Lower lobe of right lung (tissue), 2 donors: ENCODE results near the gene OCIAD2. TPM values are rescaled to one million over a fixed set of nuclear protein-coding genes. Genes with fewer than 3 reads are reported as not detected.
A peak's percentile ranks its signal among the peaks of the same experiment; 100 is the strongest.

Experiments
- ATAC-seq, 2 donors: fragments of 200-7000 bp; cut with Tn5 transposase; one replicate each; pipeline ENCODE4 v1.9.1; 2020 to 2022; ENCODE audit warnings: mild to moderate bottlenecking in 2 of 2, moderate library complexity in 2 of 2
- DNase-seq: peaks from one replicate; pipeline ENCODE4 v3.0.0-alpha.2; 2020
- H3K27ac ChIP-seq: fragments of 200-600 bp; one replicate; pipeline ENCODE4 v1.8.0; 2022
- H3K27me3 ChIP-seq: fragments of 200-600 bp; one replicate; pipeline ENCODE4 v1.8.0; 2022; ENCODE audit warnings: low read depth
- H3K36me3 ChIP-seq: fragments of 200-600 bp; one replicate; pipeline ENCODE4 v1.8.0; 2022; ENCODE audit warnings: mild to moderate bottlenecking
- H3K4me1 ChIP-seq: fragments of 200-600 bp; one replicate; pipeline ENCODE4 v1.8.0; 2022
- H3K4me3 ChIP-seq: fragments of 200-600 bp; one replicate; pipeline ENCODE4 v1.8.0; 2022; ENCODE audit warnings: mild to moderate bottlenecking
- H3K9me3 ChIP-seq: fragments of 200-600 bp; one replicate; pipeline ENCODE4 v1.8.0; 2022
- intact Hi-C: fragments of 100-400 bp; cut with DNase I; formaldehyde crosslinking; loops from one replicate; pipeline ENCODE4 v1.11.0; 2022
- total RNA-seq: library from RNA; stranded (reverse); fragmentation: NEBNext Ultra II Directional; extraction: Animal tissue kit (Norgen Biotek cat#: 25700); gene quantifications from one replicate; pipeline ENCODE4 v1.2.1, GENCODE V29; 2021
- TF ChIP-seq, protein P1 (sequence below): fragments of 200-600 bp; IDR thresholded peaks from one replicate; pipeline ENCODE4 v1.8.0; 2022; ENCODE audit warnings: antibody characterized with exemption, mild to moderate bottlenecking
- donor health status: DM: no; HTN: yes; CAD: no; lungs with severe emphysema.

OCIAD2 gene
- total RNA-seq, 1 donor from 2014 or later, result 29.2 TPM

DNA sequence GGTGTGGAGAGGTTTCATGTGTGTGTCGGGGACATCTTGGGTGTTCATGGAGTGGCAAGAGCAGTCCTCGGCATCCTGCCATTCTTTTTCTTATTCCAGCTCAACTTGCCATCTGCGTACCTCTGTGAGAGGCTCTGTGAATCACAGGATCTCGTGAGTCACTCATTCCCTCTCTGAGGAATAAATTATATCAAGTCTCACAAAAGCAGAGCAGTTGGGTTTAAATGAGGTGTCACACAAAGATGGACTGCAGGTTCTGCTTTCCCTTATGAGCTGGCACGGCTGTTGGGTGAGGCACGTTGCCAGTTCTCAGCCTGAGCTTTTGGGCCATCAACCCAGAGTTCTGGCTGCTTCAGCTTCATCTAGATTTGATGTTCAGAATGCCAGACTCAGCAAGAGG, 6.8 kb upstream of the OCIAD2 start:
- DNase-seq, result no peak
- TF ChIP-seq, protein P1, sequence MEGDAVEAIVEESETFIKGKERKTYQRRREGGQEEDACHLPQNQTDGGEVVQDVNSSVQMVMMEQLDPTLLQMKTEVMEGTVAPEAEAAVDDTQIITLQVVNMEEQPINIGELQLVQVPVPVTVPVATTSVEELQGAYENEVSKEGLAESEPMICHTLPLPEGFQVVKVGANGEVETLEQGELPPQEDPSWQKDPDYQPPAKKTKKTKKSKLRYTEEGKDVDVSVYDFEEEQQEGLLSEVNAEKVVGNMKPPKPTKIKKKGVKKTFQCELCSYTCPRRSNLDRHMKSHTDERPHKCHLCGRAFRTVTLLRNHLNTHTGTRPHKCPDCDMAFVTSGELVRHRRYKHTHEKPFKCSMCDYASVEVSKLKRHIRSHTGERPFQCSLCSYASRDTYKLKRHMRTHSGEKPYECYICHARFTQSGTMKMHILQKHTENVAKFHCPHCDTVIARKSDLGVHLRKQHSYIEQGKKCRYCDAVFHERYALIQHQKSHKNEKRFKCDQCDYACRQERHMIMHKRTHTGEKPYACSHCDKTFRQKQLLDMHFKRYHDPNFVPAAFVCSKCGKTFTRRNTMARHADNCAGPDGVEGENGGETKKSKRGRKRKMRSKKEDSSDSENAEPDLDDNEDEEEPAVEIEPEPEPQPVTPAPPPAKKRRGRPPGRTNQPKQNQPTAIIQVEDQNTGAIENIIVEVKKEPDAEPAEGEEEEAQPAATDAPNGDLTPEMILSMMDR, result no peak
- Histone ChIP-seq H3K27ac (no peak overlapping the region), H3K4me3 (no peak overlapping the region), H3K36me3 (no peaks in the 10 kb centered on the region), H3K4me1 (no peaks in the 10 kb centered on the region), H3K9me3 (no peaks in the 10 kb centered on the region), H3K27me3 (no peaks in the 10 kb centered on the region)
- no peak for ATAC-seq
- intact Hi-C loops, result no loop called here

DNA sequence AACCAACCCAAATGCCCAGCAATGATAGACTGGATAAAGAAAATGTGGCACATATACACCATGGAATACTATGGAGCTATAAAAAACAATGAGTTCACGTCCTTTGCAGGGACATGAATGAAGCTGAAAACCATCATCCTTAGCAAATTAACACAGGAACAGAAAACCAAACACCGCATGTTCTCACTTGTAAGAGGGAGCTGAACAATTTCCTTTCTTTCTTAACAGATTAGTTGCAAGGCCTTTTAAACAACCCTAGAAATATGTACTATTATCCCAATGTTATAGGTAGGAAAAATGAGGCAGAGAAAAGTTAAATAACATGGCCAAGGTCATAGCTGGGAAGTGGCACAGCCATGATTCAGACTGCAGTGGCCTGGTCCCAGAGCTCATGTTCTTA, 5.8 kb upstream of the OCIAD2 start:
- ATAC-seq (no peak), DNase-seq (no peak)
- Histone ChIP-seq H3K9me3 (no peaks in the 10 kb centered on the region), H3K4me3 (no peak overlapping the region), H3K4me1 (no peaks in the 10 kb centered on the region), H3K36me3 (no peaks in the 10 kb centered on the region), H3K27me3 (no peaks in the 10 kb centered on the region), H3K27ac (no peak overlapping the region)
- TF ChIP-seq, protein P1, result no peak
- intact Hi-C loops, result no loop called here

DNA sequence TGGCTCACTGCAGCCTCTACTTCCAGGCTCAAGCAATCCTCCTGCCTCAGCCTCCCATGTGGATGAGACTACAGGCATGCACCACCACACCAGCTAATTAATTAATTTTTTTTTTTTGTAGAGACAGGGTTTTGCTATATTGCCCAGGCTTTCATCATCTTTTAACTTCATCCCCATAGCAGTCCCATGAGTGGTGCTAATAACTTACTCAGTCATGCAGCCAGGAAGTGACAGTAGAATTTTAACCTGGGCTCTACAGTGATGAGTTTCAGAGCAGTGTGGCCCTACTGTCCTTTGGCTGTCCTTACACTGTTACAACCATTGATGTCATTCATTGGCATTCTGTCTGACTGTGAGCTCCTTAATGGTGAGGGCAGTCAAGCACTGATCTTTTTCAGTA, 3.9 kb upstream of the OCIAD2 start:
- TF ChIP-seq, protein P1, result no peak
- ATAC-seq (no peak), DNase-seq (no peak)
- H3K27me3 ChIP-seq, result no peaks in the 10 kb centered on the region
- intact Hi-C loops, result no loop called here
- H3K4me3 ChIP-seq, result no peak overlapping the region
- peaks cover 15% of the 10 kb centered on the region for H3K4me1 ChIP-seq
- no peaks in the 10 kb centered on the region for H3K36me3 ChIP-seq
- no peaks in the 10 kb centered on the region for H3K9me3 ChIP-seq
- H3K27ac ChIP-seq, result no peak overlapping the region

DNA sequence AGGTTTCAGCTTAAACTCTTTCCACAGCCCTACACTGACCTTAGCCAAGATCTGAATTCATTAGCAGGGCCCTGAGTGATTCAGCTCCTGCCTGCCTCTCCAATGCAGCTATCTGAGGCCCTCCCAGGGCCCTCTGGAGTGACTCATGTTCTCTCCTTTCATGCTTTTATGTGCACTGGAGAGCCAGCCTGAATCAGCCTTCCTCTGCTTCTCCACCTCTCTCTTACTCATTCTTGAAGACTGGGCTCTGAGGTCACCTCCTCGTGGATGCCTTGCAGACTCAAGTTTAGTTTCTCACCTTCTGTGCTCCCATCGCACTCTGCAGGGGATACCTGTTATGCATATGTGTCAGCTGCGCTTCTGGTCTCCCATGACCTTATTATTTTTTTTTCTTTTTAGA, 3.1 kb upstream of the OCIAD2 start:
- peak in 1 of 2 donors; percentile 6 for ATAC-seq
- peaks cover 19% of the 10 kb centered on the region for H3K4me1 ChIP-seq
- no peak overlapping the region for H3K27ac ChIP-seq

DNA sequence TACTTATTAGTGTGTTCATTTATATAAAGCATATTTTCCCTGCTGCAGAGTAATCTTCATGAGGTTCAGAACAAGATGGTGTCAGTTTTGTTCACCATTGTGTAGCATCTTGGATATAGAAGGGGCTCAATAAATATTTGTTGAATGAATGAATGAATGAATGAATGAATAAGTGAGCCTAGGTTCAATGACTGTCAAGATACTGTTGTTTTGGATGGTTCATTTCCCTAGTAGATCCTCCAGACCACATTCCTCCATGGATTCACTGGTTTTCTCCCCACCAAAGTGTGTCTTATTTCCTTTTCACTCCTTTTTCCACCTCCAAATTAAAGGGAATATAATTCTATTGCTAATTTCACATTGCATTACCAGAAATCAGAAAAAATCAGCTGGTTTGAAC, 2.1 kb upstream of the OCIAD2 start:
- Histone ChIP-seq H3K27ac (no peak overlapping the region), H3K4me1 (peaks cover 19% of the 10 kb centered on the region), H3K4me3 (no peak overlapping the region), H3K36me3 (no peaks in the 10 kb centered on the region), H3K27me3 (no peaks in the 10 kb centered on the region), H3K9me3 (no peaks in the 10 kb centered on the region)
- TF ChIP-seq, protein P1, result no peak
- intact Hi-C loops, result no loop called here
- DNase-seq, result no peak
- ATAC-seq, result no peak

More for the DNA sequence above, 3.1 kb upstream of the OCIAD2 start:
- TF ChIP-seq, protein P1, result no peak
- Histone ChIP-seq H3K36me3 (no peaks in the 10 kb centered on the region), H3K4me3 (no peak overlapping the region), H3K9me3 (no peaks in the 10 kb centered on the region), H3K27me3 (no peaks in the 10 kb centered on the region)
- no peak for DNase-seq
- intact Hi-C loops, result no loop called here
